Ovary (tissue), 9 donors: ENCODE data around the gene GPD1. TPM values are rescaled to one million over a fixed set of nuclear protein-coding genes. Genes with fewer than 3 reads are reported as not detected.

Experiments
- DNase-seq, 5 donors: peaks; one replicate each; pipeline ENCODE4 v3.0.0-alpha.2; 2019 to 2020
- H3K27ac ChIP-seq, 2 donors: fragments of 200-600 bp; one replicate each; pipeline versions ENCODE4 v1.5.1 to v1.8.0; 2019 to 2022
- H3K27me3 ChIP-seq: fragments of 200-600 bp; one replicate; pipeline ENCODE4 v1.8.0; 2022
- H3K36me3 ChIP-seq: fragments of 200-600 bp; sonication (generic); one replicate; pipeline ENCODE4 v1.5.1; 2019
- H3K4me1 ChIP-seq: one replicate; pipeline ENCODE4 v1.8.1; 2013; ENCODE audit warnings: mild to moderate bottlenecking, moderate library complexity; ENCODE audit not compliant: insufficient read depth
- H3K4me3 ChIP-seq: fragments of 200-600 bp; sonication (generic); one replicate; pipeline ENCODE4 v1.5.1; 2017
- H3K9me3 ChIP-seq, 2 donors: fragments of 200-600 bp in 1 of 2; sonication (generic) in 1 of 2; one replicate each; pipeline versions ENCODE4 v1.5.1 to v1.8.1; 2013 to 2019; ENCODE audit warnings: mild to moderate bottlenecking in 1 of 2, moderate library complexity in 1 of 2
- EP300 ChIP-seq: sonication (generic); formaldehyde crosslinking; IDR thresholded peaks from one replicate; pipeline ENCODE4 v1.6.1; 2017; ENCODE audit warnings: antibody characterized with exemption
- POLR2A ChIP-seq: fragments of 450-650 bp; IDR thresholded peaks from one replicate; pipeline ENCODE4 v1.6.1; 2017; ENCODE audit warnings: antibody characterized with exemption, mild to moderate bottlenecking, moderate library complexity
- WGBS, 3 donors: extraction: QIAGEN DNeasy Blood & Tissue Kit in 1 of 3; methylation state at CpG; one replicate each; pipeline versions ENCODE4 v1.1.5 to v1.1.7; 2013 to 2017; 5-methylcytosine and 5-hydroxymethylcytosine counted together
- intact Hi-C, 4 donors: fragments of 100-400 bp; cut with DNase I; formaldehyde crosslinking; loops; one replicate each; pipeline versions ENCODE4 v1.11.0 to v1.15.1; 2022 to 2023
- polyA plus RNA-seq, 2 donors: library from polyadenylated mRNA; stranded (reverse); fragments of 200-250 nt in 1 of 2; fragments of 350-450 nt in 1 of 2; fragmentation: Illumina TruSeq in 1 of 2; extraction: RNeasy Lipid Tissue Mini Kit (QIAGEN cat#74804) in 1 of 2; gene quantifications; one replicate each; pipeline ENCODE4 v1.2.3, GENCODE V29; 2013 to 2014
- total RNA-seq, 7 donors: library from RNA; depleted of rRNA in 2 of 7; stranded (reverse); fragments of >200 nt in 2 of 7; fragmentation: NEBNext Ultra II Directional in 3 of 7; extraction: Animal tissue kit (Norgen Biotek cat#: 25700) in 3 of 7; gene quantifications; one replicate each; pipeline versions ENCODE4 v1.1.0 to v1.2.4, GENCODE V29; 2016 to 2023
- TF ChIP-seq, protein P1 (sequence below), 3 donors: fragments of 450-650 bp in 2 of 3; fragments of 200-600 bp in 1 of 3; IDR thresholded peaks; one replicate each; pipeline versions ENCODE4 v1.5.1 to v1.8.0; 2016 to 2022; ENCODE audit warnings: antibody characterized with exemption in 3 of 3, mild to moderate bottlenecking in 1 of 3
- donor health status: DM: no; HTN: no; CAD: no; lungs with moderate emphysema.
- donor health status: DM: no; HTN: no; CAD: no.
- donor health status: Bipolar disorder and iron deficiency.
- donor health status: DM: yes; HTN: yes; CAD: no.
- donor health status: DM: no; HTN: no; CAD: no.
- donor health status: DM: yes; HTN: yes; CAD: no.

The GPD1 gene
- total and polyA plus RNA-seq, 9 donors, result 0.10 to 9.4 (median 0.46) TPM

DNA sequence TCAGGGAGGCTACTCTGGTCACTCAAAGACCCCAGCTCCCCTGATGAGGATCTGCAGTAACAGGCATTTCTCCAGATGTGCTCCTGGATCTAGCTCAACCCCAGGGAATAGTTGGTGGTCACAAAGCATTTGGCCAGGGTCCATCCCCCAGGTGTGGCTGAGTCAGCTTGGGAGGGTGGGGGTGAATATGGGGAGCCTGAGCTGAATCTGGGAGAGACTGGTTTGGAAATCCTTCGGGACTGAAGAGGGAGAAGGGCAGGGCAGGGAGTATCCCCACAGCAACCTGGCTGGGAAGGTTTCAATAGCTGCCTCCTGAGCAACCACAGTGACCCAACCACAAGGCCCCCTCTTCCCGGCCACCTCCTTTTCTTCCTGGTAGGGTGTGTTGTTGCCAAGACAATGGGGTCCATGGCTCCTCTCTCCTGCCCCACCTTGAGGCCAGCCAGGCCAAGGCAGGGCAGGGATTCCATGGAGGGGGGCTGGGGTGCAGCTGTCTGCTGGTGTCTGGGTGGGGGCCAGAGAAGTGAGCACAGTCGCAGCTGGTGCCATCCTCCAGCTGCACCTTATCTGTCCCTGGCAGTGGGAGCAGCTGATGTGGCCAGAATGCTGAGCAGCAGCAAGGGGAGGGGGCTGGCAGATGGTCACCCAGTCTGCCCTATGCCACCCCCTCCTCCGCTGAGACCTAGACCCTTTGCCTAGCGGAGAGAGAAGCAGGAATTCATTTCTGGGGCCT lies 40.9 kb upstream of the GPD1 start:
- TF ChIP-seq, protein P1, sequence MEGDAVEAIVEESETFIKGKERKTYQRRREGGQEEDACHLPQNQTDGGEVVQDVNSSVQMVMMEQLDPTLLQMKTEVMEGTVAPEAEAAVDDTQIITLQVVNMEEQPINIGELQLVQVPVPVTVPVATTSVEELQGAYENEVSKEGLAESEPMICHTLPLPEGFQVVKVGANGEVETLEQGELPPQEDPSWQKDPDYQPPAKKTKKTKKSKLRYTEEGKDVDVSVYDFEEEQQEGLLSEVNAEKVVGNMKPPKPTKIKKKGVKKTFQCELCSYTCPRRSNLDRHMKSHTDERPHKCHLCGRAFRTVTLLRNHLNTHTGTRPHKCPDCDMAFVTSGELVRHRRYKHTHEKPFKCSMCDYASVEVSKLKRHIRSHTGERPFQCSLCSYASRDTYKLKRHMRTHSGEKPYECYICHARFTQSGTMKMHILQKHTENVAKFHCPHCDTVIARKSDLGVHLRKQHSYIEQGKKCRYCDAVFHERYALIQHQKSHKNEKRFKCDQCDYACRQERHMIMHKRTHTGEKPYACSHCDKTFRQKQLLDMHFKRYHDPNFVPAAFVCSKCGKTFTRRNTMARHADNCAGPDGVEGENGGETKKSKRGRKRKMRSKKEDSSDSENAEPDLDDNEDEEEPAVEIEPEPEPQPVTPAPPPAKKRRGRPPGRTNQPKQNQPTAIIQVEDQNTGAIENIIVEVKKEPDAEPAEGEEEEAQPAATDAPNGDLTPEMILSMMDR (IDR thresholded peaks at IDR 0.05), result no peak
- TF ChIP-seq POLR2A (no peak), EP300 (no peak)
- no peak for DNase-seq
- H3K27ac ChIP-seq, result no peak overlapping the region
- no peaks in the 10 kb centered on the region for H3K27me3 ChIP-seq
- peaks cover 1% of the 10 kb centered on the region for H3K4me1 ChIP-seq
- intact Hi-C loops, result no loop called here
- WGBS, 3 donors, result 75 to 92% (median 87%) methylated on average over 5 of the region's 5 CpGs
- no peaks in the 10 kb centered on the region for H3K9me3 ChIP-seq
- no peaks in the 10 kb centered on the region for H3K36me3 ChIP-seq
- H3K4me3 ChIP-seq, result no peak overlapping the region

DNA sequence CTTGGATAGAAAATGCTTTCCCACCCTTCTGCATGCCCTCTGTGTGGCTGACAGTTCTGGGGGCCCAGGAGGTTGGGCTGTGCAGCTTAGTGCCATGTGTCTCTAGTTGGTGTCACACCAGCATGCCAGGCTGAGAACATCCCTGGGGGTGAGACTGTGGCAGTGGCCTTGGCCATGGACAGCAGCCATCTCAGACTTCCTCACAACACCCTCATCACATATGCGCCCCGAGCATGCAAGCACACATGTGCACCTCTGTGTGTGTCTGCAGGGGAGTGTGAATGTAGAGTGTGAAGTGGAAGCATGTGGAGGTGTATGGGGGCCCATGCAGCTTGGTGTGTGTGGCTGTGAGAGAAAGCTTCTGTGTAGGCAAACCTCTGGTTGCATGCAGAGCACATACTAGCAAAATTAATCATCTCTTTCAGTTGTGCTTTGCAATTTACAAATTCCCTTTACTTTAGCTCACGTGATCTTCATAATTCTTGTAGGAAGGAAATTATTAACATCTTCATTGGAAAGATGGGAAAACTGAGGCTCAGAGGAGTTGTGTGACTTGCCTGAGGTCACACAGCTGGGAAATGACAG lies 38.0 kb upstream of the GPD1 start:
- Histone ChIP-seq H3K27me3 (no peaks in the 10 kb centered on the region), H3K4me3 (no peak overlapping the region), H3K9me3 (no peaks in the 10 kb centered on the region), H3K27ac (no peak overlapping the region), H3K36me3 (no peaks in the 10 kb centered on the region), H3K4me1 (peaks cover 1% of the 10 kb centered on the region)
- TF ChIP-seq POLR2A (no peak), EP300 (no peak)
- TF ChIP-seq, protein P1 (IDR thresholded peaks at IDR 0.05), result no peak
- WGBS, 3 donors, result 78 to 84% (median 82%) methylated on average over 3 of the region's 3 CpGs
- intact Hi-C loops, result loop anchor here in 3 of 4 donors (5.0 kb wide), 3 partner anchors 94 to 199 kb away; partner anchors contain the start of gene AQP6 (in 1 of the 3)
- no peak for DNase-seq

DNA sequence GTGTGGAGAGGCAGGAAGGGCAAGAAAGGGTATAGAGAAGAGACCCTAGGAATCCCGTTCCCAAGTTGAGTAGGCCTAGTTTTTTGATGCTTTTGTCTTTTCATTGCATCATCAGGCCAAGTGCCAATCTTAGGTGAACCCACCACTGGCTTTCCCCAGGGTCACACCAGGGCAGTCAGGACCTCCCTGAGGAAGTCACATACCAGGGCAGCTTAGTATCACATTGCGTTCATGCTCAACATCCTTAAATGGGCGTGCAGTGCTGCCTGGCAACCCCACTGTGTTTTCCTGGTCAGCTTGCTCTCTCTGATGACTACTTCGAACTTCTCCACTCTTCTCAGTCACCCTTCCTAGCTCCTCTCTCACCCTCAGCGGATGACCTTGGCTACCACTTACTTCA lies 37.4 kb upstream of the GPD1 start:
- 40 to 51% (median 44%) methylated on average over 5 of the region's 5 CpGs for WGBS, 3 donors
- Histone ChIP-seq H3K4me1 (peaks cover 1% of the 10 kb centered on the region), H3K4me3 (no peak overlapping the region), H3K9me3 (no peaks in the 10 kb centered on the region), H3K27ac (no peak overlapping the region), H3K27me3 (no peaks in the 10 kb centered on the region), H3K36me3 (no peaks in the 10 kb centered on the region)
- intact Hi-C loops, result loop anchor here in 3 of 4 donors (5.0 kb wide), 3 partner anchors 94 to 199 kb away; partner anchors contain the start of gene AQP6 (in 1 of the 3)
- no peak for TF ChIP-seq EP300
- TF ChIP-seq, protein P1 (IDR thresholded peaks at IDR 0.05), result no peak
- no peak for TF ChIP-seq POLR2A
- DNase-seq, result no peak

DNA sequence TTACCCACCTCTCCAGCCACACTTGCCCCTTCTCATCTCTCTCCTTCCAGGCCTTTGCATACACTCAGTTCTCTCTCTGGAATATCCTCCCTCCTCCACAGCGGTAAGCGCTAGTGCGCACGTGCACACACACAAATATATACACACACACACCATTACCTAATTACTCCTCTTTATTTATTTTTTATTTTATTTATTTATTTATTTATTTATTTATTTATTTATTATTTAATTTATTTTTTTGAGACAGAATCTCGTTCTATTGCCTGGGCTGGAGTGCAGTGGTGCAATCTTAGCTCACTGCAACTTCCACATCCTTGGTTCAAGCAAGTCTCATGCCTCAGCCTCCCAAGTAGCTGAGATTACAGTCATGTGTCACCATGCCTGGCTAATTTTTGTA lies 34.7 kb upstream of the GPD1 start:
- H3K27me3 ChIP-seq, result no peaks in the 10 kb centered on the region
- intact Hi-C loops, result loop anchor here in 3 of 4 donors (5.0 kb wide), 3 partner anchors 97 to 202 kb away; partner anchors contain the start of gene AQP6 (in 1 of the 3)
- TF ChIP-seq, protein P1 (IDR thresholded peaks at IDR 0.05), result no peak
- TF ChIP-seq EP300 (no peak), POLR2A (no peak)
- H3K4me1 ChIP-seq, result peaks cover 1% of the 10 kb centered on the region
- no peak for DNase-seq
- H3K9me3 ChIP-seq, result no peaks in the 10 kb centered on the region
- no peak overlapping the region for H3K27ac ChIP-seq
- WGBS, 3 donors, result 94 to 98% (median 98%) methylated on average over 5 of the region's 5 CpGs
- no peaks in the 10 kb centered on the region for H3K36me3 ChIP-seq
- no peak overlapping the region for H3K4me3 ChIP-seq
